Activated naive CD8-positive, alpha-beta T cell (primary cell): ENCODE data around the gene MRPS31.

ENCODE experiments used
- H3K27ac Mint-ChIP-seq: one replicate; pipeline ENCODE4 v1.8.0; 2021; ENCODE audit warnings: mixed read lengths
- H3K27me3 Mint-ChIP-seq: one replicate; pipeline ENCODE4 v1.8.0; 2021; ENCODE audit warnings: mixed read lengths
- H3K36me3 Mint-ChIP-seq: one replicate; pipeline ENCODE4 v1.8.0; 2021; ENCODE audit warnings: mixed read lengths
- H3K4me1 Mint-ChIP-seq: one replicate; pipeline ENCODE4 v1.8.0; 2021; ENCODE audit warnings: low read depth, mixed read lengths
- H3K4me3 Mint-ChIP-seq: one replicate; pipeline ENCODE4 v1.8.0; 2021; ENCODE audit warnings: mild to moderate bottlenecking, mixed read lengths
- H3K9me3 Mint-ChIP-seq: one replicate; pipeline ENCODE4 v1.8.0; 2021; ENCODE audit warnings: low read depth, mixed read lengths

MRPS31 gene

DNA sequence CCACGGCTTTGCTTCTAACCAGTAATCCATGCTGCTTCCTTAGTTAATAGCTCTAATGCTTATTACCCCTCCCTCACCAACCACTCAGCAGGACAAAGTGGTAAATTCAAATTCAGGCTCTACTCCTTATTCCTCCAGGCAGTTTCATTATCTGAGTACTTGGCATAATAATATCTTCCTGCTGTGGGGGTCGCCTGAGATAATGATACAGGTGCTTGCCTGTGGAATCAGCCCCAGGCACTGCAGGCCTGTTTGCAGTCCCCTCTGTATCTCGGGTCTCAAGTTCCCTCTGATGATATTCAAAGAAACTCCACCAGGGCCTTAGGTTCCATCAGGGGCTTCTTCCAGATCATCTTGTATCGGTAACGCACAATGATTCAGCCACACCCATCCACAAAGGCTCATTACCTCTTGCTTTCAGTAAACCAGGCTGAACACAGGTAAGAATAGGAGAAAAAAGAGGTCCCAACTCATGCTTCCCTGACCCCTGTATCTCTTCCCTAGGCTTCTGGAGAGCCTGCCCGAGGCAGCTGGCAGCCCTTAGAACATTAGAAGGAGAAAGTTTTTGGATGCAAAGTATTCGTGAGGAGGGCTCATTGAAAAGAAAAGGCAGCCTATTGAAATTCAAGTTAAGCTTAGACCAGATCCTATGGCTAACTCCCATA lies 90.2 kb downstream of the MRPS31 start:
- no peaks in the 10 kb centered on the region for H3K36me3 Mint-ChIP-seq
- H3K9me3 Mint-ChIP-seq = no peaks in the 10 kb centered on the region
- H3K4me3 Mint-ChIP-seq = no peak overlapping the region
- no peak overlapping the region for H3K27ac Mint-ChIP-seq
- no peaks in the 10 kb centered on the region for H3K27me3 Mint-ChIP-seq
- peaks cover 10% of the 10 kb centered on the region for H3K4me1 Mint-ChIP-seq

DNA sequence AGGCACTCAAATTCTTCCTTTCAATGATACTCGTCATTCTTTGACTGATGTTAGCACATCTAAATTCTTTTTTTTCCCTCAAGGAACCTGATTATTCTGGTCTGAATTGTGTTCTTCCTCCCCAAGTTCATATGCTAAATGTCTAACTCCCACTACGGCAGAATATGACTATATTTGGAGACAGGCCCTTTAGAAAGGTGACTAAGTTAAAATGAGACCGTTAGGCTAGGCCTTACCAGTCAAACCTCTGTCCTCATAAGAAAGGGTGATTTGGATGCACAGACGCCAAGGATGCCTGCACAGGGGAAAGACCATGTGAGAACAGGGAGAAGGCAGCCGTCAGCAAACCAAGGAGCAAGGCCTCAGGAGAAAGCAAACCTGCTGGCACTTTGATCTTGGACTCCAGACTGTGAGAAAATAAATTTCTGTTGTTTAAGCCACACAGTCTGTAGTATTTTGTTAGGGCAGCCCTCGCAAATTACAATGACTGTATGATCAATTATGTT lies 91.5 kb downstream of the MRPS31 start:
- Mint-ChIP-seq H3K9me3 (no peaks in the 10 kb centered on the region), H3K27ac (no peak overlapping the region), H3K4me1 (peaks cover 13% of the 10 kb centered on the region), H3K27me3 (no peaks in the 10 kb centered on the region), H3K36me3 (no peaks in the 10 kb centered on the region), H3K4me3 (no peak overlapping the region)
